OCI-M2 (cell line): ENCODE measurements around the gene FOXP1.

Experiments used
- DNase-seq: peaks from one replicate; lab custom pipeline; 2025; ENCODE audit not compliant: unreplicated experiment; lab: John Stamatoyannopoulos, UW

Gene FOXP1

DNA sequence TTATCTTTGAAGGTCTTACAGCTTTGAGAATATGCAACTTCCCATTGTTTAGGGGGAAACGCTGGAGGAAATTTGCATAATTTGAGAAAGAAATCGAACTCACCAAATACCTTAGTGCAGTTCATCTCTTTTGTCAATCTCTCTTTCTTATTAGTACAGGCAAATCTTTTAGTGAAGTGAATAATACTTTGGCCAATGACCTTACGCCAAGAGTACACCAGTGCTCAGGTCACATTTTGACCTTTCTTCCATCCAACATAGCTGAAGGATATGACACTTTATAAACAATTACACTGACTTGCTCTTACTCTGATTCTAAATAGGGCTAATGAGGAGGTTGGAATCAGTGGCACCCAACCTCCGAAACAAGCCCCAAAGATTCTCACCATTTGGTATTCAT is 494.8 kb downstream of the FOXP1 start:
- DNase-seq = no peak

DNA sequence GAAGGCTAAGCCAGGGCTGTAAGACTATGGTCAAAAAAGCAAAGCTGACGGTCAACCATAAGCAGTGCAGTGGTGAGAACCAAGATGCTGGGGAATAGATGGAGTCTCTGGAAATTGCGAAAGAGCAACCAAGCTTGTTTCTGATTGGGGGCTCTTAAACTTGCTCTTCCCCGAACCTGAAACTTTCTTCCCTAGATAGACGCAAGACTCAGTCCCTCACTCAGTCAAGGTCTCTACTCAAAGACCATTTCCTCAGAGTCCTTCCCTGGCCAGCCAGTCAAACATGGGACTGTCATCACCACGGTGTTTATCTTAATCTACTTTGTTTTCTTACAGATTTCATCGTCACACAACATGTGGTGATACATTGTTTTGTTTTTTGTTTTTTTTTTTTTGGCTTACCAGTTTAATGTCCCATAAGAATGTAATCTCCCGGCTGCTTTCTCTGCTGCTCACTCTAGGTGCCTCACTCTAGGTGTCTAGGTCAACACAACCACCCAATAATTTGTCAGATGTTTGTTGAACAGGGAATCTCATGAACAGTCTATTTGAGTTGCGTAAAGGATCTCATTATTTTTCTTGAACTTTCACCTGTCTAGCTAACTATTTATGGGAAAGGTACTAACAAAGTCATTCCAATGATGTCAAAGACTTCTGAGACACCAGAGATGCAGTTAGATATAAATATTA is 495.4 kb downstream of the FOXP1 start:
- DNase-seq = no peak

DNA sequence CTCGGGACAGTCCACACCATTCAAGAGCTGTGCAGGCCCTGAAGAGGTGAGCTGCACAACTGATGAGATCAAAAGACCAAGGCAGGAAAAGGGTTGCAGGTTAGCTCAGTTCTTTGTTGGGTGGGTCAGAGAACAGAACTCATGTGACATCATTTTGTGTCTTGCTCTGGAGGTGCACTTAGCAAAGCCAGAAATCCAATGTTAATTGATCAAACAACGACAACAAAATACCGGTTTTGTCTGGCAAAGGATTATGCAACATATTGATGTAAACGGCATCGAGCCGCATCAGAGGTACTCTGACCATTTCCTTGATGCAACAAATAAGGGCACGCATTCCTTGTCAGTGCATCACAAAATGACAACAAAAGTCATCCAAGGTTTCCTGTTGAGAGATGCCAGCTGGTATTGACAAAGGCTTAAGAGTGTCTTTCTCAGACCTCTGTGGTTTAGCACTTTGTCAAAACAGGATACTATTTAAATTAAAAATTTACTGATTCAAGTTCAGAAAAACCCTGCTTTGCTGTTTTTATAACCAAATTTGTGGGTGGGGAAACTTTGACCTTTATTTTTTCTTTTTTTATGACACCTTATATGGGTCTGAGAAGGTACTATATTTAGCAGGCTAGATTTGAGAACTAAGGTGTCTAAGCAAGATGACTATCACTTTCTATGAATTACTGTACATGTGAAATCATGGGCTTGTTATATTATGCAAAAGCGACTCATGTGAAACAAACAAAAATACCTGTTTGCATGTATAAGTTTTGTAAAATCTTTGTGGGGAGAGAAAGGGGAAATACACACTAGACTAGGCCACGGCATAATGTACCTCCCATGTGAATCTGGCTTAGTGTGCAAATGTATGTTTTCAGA is 496.1 kb downstream of the FOXP1 start:
- no peak for DNase-seq

DNA sequence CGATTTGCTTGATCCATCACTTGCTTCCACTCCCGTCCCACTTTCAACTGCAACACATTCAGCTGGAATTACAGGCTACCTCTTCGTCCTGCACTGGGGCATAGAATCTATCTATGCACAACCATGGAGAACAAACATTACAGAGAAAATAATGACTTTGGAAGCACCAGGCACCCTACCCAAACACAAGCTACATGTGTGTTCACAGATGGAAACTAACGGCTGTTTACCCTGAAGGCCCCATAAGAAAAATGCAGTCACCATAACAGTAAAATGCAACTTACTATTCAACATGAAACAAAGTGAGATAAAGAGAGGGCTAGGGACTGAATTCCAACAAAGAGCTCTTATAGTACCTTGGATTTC is 496.8 kb downstream of the FOXP1 start:
- no peak for DNase-seq

DNA sequence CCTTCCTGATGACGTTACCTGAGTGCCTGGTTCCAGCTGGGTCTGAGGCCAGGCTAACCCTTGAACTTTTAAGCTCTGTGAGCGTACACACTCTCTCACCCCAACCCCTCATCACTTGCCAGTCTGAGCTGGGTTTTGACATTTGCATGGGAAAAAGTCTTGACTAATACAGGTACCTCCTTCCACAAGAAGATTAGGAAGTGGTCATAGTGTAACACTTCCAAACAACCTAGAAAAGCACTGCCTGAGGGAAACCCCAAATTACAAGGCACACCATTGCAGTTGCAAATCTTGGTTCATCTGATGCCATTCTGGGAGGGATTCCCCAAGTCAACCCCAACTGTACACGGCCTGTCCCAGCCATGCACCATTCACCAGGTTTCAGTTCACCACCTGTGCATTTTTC is 499.8 kb downstream of the FOXP1 start:
- DNase-seq = no peak

DNA sequence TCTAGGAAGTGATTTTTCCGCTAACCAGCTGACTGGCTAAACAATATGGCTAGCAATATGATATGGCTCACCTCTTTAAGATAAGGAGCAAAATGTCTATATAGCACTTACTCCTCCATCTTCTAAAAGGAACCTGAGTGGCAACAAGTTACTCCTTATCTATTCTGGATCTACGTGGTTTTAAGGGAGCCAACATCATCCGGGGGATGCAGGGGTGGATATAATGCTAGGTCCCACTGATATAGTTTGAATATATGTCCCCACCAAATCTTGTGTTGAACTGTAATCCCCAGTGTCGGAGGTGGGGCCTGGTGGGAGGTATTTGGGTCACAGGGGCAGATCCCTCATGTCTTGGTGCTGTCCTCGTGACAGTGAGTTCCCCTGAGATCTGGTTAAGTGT is 500.7 kb downstream of the FOXP1 start:
- no peak for DNase-seq

DNA sequence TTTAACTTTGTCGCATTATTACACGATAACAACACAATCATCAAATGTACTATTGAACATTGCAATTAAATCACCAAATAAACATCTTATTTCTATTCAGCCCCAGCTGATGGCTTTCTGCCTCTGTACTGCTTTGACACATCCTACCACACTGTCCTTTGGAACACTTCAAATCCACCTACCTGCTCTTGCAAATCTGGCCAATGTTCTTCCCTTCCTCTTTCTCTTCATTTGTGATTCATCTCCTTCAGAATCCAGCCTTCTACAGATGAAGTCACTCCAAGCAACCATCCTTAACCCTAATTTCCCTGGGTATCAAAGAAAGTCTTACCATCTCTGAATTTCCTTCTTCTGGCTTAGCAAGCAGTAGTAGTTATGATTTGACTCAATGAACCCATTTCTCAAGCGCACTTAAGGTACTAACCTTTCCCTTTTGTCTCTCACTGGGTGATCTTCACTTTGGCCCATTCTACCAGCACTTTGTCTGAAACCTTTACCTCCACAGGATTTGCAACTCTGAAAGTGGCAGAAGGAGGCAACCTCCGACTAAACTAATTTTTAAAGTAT is 502.9 kb downstream of the FOXP1 start:
- no peak for DNase-seq

DNA sequence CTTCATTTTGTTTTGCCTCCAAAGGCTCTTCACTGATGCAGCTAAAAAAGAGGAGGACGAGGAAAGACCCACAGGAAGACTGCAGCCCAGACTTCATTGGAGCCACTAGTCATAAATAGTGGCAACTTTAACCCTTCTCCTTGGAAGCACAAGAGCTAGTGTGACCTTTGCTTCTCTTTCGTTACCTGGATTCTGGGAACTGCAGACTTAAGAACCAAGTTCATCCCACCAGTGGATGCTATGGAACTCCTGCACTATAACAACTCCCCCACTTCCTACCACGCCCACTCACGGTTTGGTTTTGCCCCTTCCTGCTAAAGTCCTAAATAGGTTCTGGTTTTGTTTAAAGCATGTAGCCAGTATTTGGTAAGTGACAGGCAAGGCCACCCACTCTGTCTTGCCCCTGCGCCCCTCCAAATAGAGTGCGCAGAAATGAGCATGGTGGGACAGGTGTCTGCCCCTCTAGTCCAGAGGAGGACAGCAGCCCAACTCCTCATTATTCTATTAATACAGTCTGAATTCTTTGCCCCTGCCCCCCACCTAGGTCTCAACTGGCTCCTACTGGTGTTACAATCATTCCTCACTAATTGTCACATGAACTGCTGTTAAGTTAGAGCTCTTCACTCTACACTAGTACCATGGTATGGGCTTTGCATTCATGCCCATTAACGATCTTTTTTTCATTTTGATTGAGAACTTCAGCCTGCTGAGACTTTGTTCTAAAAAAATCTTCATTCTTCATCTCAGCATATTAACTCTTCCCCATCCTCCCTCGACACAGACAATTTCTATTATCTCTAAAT is 504.6 kb downstream of the FOXP1 start:
- no peak for DNase-seq

DNA sequence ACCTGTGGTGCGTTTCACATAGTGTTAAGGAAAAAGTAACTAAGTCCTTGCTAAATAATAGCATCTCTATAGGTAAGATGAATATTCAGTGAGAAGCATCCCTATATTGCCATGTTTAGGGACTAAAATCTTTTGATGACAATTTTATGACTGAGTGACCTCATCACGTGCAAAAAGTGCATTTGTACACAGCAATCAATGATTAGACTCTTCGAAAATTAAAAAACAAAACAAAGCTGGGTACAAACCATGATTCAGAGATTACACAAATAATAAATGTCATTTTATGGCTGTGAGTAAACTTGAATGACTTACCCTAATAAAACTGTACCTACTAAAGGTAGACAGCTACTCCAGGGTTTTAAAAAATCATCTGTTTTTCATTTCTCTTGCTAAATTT is 505.3 kb downstream of the FOXP1 start:
- no peak for DNase-seq

DNA sequence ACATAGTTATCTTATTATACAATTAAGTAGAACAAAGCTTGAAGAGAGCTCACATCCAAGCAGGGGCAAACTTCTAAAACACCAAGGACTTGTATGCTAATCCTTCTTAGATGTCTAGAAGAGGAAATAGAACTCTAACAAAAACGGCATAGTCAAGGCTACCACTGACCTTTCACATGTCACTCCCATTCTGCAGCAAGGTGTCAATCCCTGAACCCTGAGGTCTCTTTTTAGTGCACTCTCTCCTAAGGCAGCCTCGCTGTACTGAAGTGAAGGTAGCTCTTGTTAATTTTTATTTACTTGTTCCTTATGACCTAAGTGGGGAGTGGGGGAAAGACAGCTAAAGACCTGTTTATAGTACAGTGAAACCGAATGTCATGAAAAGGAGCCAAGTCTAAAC is 506.5 kb downstream of the FOXP1 start:
- DNase-seq = no peak

DNA sequence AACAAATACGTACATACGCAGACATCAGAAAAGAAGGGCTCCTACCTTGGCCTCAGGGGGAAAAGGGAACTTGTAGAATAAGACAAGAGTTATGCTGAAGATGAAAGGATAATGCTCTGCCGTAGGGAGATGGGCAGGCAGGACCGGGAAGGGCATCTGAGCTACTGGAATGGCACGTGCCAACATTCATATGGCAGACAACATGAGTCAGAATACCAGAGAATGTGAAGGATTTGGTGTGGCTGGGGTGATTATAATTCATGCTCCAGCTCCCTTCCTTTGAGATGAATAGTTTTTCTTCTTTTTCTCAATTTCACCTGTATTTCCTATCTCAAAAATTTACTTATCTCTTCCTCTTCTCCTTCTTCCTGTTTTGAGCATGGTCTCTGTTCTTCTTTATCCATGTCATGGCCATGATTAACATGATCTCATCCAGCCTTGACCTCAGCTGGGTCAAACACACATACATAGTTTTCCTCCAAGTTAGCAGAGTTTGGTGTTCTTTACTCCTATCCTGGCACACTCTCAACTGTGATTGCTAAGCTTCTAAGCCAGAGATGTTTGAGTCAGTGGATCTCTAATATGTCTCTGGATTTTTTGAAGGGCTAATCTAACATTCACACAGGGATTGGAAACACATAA is 507.0 kb downstream of the FOXP1 start:
- no peak for DNase-seq

DNA sequence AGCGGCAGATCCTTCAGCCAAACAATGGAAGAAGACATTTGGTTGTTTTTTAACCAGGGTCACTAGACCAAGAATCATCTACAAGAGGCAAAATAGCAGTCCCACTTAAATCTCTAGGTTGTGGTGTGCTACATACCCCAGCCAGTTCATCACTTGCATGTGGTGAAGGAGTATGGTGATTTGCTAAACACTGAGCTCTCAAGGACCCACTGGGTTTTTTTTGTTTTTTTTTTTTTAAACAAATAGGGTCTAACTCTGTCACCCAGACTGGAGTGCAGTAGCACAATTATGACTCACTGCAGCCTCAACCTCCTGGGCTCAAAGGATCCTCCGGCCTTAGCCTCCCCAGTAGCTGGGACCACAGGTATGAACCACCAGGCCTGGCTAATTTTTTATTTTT is 508.0 kb downstream of the FOXP1 start:
- no peak for DNase-seq

DNA sequence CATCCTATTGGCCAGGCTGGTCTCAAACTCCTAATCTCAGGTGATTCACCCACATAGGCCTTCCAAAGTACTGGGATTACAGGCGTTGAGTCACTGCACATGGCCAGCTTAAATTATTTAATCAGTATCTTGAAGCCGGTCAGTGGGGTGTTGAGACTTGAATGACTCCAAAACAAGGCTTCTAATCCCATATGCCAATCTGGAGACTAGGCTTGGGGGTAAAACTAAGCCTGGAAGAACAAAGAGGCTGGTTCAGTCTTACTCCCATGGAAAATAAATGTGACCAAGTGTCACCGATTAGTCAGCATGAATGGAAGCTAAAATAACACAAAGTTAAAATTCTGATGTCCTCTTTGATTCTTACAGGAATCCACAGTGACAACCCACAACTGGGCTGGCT is 509.1 kb downstream of the FOXP1 start:
- DNase-seq = no peak

DNA sequence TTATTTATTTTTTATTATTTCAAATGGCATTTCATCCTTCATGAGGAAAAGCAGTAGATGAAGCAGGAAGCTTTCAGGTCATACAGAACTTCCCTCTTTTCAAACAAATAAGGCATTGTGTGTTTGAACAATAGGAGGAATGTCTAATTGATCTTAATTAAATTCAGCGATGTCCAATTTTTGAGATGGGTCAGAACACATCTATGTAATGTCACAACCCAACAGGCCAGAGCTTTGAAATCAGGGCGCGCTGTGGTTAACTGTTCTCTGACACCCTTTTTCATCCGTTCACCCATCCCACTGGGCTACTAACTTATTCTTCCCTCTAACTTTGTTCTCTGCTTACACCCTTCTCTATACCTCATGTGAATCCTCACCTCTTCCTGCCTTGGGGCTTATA is 510.5 kb downstream of the FOXP1 start:
- no peak for DNase-seq

DNA sequence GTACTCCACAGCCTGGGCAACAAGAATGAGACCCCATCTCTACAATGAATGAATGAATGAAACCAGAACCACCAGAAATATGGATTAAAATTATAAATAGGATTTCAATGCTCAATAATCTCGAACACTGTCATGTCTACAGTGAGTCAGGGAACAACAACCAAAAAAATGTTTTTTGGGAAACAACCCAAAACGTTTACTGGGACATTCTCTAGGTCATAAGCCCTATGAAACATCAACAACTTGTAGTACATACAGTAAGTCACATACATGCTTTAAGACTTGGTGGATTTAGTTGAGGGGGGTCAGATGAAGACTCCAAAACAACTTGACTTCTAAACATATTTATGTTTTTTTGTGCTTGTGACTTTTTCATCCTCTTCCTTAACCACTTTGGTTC is 511.2 kb downstream of the FOXP1 start:
- no peak for DNase-seq

DNA sequence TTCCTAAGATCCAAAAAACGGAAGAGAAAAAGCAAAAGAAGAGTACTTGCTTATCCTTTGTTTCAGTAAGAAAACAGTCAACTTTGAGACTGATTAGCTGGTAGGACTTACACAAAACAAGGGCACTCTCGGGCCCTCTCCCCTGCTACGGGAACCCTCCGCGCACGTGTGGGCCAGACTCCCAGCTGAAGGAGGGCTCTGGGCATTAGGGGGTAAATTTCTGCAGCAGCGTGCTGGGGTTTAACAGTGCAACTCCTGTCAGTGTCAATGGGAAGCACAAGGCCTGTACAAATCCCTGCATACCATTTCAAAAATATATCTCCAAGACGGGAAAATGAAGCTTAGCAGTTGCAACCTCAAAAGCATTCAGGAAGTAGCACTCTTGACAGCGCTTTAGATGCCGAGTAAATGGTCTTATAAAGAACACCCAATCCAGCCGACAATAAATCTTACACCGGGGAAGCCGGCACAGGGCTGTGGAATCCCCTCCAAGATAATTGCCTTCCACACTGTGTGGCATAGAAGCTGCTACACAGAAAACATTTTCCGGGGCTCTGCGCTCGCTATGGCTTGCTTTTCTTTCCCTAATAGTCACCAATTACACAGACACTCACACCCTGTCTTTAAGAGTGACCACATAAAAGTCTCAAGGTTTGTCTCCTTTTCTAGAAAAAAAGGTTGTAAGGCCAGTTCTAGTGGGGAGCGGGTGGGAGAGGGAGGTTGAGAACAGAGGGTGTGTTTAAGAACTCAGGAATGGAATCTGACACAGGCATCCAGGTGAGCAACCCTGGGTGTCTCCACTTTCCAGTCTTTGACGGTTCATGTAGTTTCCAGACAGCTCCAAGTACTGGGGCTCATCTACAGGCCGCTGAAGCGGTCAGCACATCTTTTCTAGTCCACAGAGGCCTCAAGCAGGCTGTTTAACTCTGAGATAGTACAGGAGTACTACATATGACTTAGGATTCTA is 512.7 kb downstream of the FOXP1 start:
- no peak for DNase-seq

DNA sequence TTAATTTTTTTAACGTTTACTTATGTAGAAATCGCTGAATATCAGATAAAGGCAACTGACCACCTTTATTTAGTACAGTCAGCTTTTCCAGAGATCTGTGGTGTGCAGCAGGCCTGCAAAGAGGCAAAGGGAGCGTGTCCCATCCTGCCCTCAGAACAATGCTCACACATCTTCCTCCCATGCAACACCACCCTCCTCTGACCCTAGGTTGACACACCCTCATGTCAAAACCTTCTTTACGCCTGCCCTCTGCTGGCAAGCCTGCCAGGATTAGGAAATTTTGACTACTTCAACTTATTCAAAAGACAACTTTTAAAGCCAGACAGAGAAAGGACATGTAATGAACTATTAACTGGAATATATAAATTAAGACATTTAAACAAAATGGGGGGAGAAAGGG is 513.7 kb downstream of the FOXP1 start:
- no peak for DNase-seq

DNA sequence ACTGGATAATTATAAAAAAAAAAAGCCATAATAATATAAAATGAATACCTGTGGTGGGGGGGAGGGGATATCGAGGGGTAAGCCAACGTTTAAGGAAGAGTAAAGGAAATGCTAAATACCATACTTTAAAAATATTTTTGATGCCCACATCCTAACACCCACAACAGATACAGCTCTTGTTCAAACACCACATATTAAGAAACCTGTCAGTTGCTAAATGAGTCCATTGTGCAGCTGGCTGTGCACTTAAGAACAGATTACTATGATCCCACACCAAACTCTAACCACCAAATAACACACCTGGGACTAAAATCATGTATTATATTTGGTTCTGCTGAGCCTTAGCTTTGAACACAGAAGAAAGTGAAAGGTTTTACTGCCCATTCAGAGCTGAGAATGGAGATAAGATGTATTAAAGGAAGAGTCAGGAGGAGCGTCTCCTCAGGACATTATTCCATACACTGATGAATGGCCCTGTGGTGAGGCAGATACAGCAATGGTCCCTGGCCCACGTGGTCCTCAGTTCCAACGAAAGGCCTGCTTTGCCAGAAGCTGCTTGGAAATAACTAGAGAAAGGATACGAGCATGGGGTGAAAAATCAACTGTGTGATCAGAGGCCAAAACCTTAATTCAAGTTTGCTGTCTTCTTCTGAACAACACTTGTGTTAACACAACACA is 515.4 kb downstream of the FOXP1 start:
- DNase-seq = no peak

DNA sequence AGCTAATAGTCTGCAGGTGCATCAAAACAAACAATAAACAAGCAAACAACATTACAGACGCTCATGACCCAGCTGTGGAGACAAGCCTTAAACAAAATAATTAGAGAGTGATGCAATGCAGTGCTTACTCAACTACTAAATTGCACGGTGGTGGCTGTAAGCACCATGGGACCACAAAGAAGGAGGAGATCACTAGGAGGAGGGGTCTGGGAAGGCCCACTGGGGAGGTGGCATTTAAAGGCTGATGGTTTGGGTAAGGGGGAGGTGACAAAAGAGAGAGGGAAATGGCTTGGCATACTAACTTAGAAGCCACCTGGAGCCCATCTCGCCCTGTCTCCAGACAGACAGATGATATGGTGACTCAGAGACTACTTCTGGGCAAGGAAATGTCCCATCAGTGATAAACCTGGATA is 516.7 kb downstream of the FOXP1 start:
- no peak for DNase-seq
